A673 (cell line): ENCODE data around the gene KLF16.

Source experiments
- EZH2 ChIP-seq: fragments of 200-600 bp; sonication (generic); IDR thresholded peaks from 2 replicates; pipeline ENCODE4 v1.6.1; 2017; ENCODE audit warnings: borderline replicate concordance, low read depth, mild to moderate bottlenecking, mixed read lengths, antibody characterized with exemption, low read length; ENCODE audit not compliant: poor library complexity, severe bottlenecking
- TF ChIP-seq, protein P1 (sequence below): fragments of 300-800, 200-600 bp; sonication (generic); conservative IDR thresholded peaks from 2 replicates; pipeline ENCODE4 v1.5.1; 2017; ENCODE audit warnings: low read depth, mild to moderate bottlenecking, antibody characterized with exemption, low read length, moderate library complexity, mixed read lengths

DNA sequence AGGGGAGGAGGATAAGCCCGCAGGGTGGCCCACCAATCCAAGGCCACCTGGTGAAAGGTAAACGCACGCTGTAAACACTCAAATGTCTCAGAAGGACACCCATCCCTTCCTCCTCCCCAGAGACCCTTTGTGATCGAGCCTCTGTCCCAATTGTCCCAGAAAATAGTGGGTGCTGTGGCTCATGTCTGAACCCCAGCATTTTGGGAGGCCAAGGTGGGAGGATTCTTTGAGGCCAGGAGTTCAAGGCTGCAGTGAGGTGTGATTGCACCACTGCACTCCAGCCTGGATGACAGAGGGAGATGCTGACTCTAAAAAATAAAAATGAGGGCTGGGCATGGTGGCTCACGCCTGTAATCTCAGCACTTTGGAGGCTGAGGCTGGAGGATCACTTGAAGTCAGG is 25.0 kb upstream of the KLF16 start:
- TF ChIP-seq, protein P1, sequence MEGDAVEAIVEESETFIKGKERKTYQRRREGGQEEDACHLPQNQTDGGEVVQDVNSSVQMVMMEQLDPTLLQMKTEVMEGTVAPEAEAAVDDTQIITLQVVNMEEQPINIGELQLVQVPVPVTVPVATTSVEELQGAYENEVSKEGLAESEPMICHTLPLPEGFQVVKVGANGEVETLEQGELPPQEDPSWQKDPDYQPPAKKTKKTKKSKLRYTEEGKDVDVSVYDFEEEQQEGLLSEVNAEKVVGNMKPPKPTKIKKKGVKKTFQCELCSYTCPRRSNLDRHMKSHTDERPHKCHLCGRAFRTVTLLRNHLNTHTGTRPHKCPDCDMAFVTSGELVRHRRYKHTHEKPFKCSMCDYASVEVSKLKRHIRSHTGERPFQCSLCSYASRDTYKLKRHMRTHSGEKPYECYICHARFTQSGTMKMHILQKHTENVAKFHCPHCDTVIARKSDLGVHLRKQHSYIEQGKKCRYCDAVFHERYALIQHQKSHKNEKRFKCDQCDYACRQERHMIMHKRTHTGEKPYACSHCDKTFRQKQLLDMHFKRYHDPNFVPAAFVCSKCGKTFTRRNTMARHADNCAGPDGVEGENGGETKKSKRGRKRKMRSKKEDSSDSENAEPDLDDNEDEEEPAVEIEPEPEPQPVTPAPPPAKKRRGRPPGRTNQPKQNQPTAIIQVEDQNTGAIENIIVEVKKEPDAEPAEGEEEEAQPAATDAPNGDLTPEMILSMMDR: no peak
- no peak for TF ChIP-seq EZH2
